Activated B cell treated with CpG ODN at 0.5 μM for 24 hours (primary cell): ENCODE data around the gene LCE5A. TPM values are rescaled to one million over a fixed set of nuclear protein-coding genes. Genes with fewer than 3 reads are reported as not detected.

ENCODE experiments used
- ATAC-seq: fragments of 200-7000 bp; cut with Tn5 transposase; one replicate; pipeline ENCODE4 v1.10.0; 2021; ENCODE audit warnings: low read depth, mild to moderate bottlenecking, moderate library complexity
- CTCF ChIA-PET: fragments of 350-600 bp; sonication (Branson Sonifier 250); formaldehyde crosslinking; loops from one replicate; lab custom pipeline; 2021; ENCODE audit warnings: antibody characterized with exemption; lab: Charles Lee
- POLR2A ChIA-PET: fragments of 350-600 bp; sonication (Branson Sonifier 250); formaldehyde crosslinking; loops from one replicate; lab custom pipeline; 2021; ENCODE audit warnings: antibody characterized with exemption; lab: Charles Lee
- DNase-seq: peaks from one replicate; pipeline ENCODE4 v3.0.0; 2022
- H3K27ac Mint-ChIP-seq: one replicate; pipeline ENCODE4 v1.8.0; 2020; ENCODE audit warnings: mixed read lengths
- H3K27me3 Mint-ChIP-seq: one replicate; pipeline ENCODE4 v1.8.0; 2021; ENCODE audit warnings: mixed read lengths
- H3K36me3 Mint-ChIP-seq: one replicate; pipeline ENCODE4 v1.8.0; 2021; ENCODE audit warnings: low read depth, mixed read lengths
- H3K4me1 Mint-ChIP-seq: one replicate; pipeline ENCODE4 v1.8.0; 2021; ENCODE audit warnings: mixed read lengths
- H3K4me3 Mint-ChIP-seq: one replicate; pipeline ENCODE4 v1.8.0; 2020; ENCODE audit warnings: mild to moderate bottlenecking, mixed read lengths
- H3K9me3 Mint-ChIP-seq: one replicate; pipeline ENCODE4 v1.8.0; 2020; ENCODE audit warnings: mixed read lengths
- CTCF ChIP-seq: fragments of 200-600 bp; IDR thresholded peaks from one replicate; pipeline ENCODE4 v1.8.0; 2022; ENCODE audit warnings: antibody characterized with exemption, mild to moderate bottlenecking
- intact Hi-C: fragments of 100-400 bp; cut with micrococcal nuclease; formaldehyde crosslinking; loops from one replicate; pipeline ENCODE4 v1.15.1; 2024
- total RNA-seq: library from RNA; stranded (reverse); gene quantifications from 2 replicates; pipeline ENCODE4 v1.2.3, GENCODE V29; 2022

Gene LCE5A
- total RNA-seq, 1 donor from 2014 or later: not detected

DNA sequence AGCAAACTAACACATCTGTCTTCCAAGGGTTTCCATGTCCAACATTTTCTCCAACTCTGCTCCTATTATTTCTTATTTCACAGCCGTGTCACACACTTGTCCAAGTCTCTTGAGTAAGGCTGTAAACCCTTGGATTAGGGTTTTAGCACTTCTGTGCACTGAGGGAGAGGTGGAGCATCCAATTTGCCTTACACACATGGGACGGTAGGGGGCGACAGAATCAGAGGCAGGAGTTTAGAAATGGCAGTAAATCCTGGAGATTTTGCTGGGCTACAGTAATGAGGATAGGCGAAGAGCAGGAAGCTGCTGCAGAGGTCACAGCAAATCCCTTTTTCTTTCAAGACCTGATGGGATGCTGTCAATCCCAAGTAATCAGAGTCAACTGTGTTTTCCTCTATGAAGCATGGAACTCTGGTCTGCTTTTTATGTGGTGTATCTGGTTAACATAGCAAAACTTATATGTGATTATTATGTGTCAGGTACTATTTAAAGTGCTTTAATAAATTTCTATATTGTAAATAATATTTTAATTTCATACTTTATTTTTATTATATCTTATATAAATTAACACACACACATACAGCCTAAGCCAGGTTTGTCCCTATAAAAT lies 15.4 kb upstream of the LCE5A start:
- DNase-seq (no peak), ATAC-seq (no peak)
- Mint-ChIP-seq H3K4me1 (no peaks in the 10 kb centered on the region), H3K27ac (no peak overlapping the region), H3K36me3 (no peaks in the 10 kb centered on the region), H3K27me3 (peaks cover 7% of the 10 kb centered on the region), H3K9me3 (no peaks in the 10 kb centered on the region), H3K4me3 (no peak overlapping the region)
- no peak for TF ChIP-seq CTCF
- POLR2A ChIA-PET: no interaction called here
- CTCF ChIA-PET: no interaction called here
- intact Hi-C loops: no loop called here

- no peak overlapping the region for H3K27ac Mint-ChIP-seq
- POLR2A ChIA-PET: no interaction called here
- ATAC-seq: no peak
- no peaks in the 10 kb centered on the region for H3K36me3 Mint-ChIP-seq
- intact Hi-C loops: no loop called here
- no peaks in the 10 kb centered on the region for H3K4me1 Mint-ChIP-seq
- H3K9me3 Mint-ChIP-seq: no peaks in the 10 kb centered on the region
- H3K27me3 Mint-ChIP-seq: peaks cover 11% of the 10 kb centered on the region
- DNase-seq: no peak
- TF ChIP-seq CTCF: no peak
- H3K4me3 Mint-ChIP-seq: no peak overlapping the region
- CTCF ChIA-PET: no interaction called here
These were observed 13.3 kb upstream of the LCE5A start for GRCh38 chr1:152497273-152497672.

DNA sequence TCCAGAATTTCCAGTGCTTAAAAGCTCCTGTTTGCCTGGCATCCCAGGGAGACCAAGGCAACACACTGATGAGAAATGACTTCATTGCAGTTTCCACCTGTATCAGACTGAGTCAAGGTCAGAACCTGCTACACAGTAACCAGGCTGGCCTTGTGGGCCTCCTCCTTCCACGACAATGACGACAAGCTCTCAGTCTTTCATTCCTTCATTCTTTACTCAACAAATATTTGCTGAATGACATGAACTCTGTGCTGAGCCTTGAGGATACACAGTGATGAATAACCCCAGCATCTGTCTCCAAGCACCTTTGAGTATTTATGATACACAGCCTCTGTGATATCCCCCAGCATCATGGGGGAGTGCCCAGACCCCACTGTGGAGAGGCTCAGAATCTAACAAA lies 8.9 kb upstream of the LCE5A start:
- Mint-ChIP-seq H3K4me1 (no peaks in the 10 kb centered on the region), H3K36me3 (no peaks in the 10 kb centered on the region)
- ATAC-seq: no peak

DNA sequence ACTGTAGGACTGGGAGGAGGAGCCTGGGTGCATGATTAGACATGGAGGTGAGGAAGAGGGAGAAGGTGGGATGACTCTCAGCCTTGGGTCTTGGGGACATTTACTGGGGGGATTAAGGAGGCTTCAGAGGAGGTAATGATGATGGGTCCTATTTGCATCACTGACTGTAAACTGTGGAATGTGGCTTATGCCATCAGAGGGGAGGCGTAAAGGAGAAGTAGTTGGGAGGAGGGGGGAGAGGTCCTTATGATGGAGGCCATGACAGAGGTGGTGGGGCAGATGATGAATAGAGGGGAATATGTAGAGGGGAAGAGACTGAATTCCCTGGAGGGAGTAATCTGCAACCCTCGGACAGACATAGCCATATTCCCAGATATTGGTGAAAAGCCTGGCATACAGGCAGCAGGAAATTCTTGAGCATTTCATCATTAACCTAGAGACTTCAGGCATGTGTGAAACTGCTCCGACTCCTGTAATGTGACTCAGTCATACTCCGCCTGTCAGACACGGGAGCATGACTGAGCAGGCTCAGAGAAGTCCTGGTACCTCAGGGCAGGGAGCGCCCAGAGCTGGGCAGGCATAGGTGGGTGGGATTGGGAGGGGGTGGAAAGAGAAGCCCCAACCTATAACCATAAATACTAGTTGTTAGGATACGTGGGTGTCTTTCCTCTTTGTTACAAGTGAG lies 8.0 kb upstream of the LCE5A start:
- Mint-ChIP-seq H3K27ac (no peak overlapping the region), H3K27me3 (peaks cover 11% of the 10 kb centered on the region), H3K4me1 (no peaks in the 10 kb centered on the region), H3K4me3 (no peak overlapping the region), H3K9me3 (no peaks in the 10 kb centered on the region), H3K36me3 (no peaks in the 10 kb centered on the region)
- intact Hi-C loops: no loop called here
- TF ChIP-seq CTCF: no peak
- DNase-seq: no peak
- CTCF ChIA-PET: no interaction called here
- ATAC-seq: no peak
- POLR2A ChIA-PET: no interaction called here

More for the DNA sequence above, 8.9 kb upstream of the LCE5A start:
- H3K27ac Mint-ChIP-seq: no peak overlapping the region
- no peak for DNase-seq
- POLR2A ChIA-PET: no interaction called here
- CTCF ChIA-PET: no interaction called here
- intact Hi-C loops: no loop called here
- no peak for TF ChIP-seq CTCF
- no peak overlapping the region for H3K4me3 Mint-ChIP-seq
- peaks cover 10% of the 10 kb centered on the region for H3K27me3 Mint-ChIP-seq
- no peaks in the 10 kb centered on the region for H3K9me3 Mint-ChIP-seq

GRCh38 chr1:152505083-152505482 lies 5.5 kb upstream of the LCE5A start:
- ATAC-seq: no peak
- Mint-ChIP-seq H3K9me3 (no peaks in the 10 kb centered on the region), H3K4me1 (no peaks in the 10 kb centered on the region), H3K4me3 (no peak overlapping the region), H3K27ac (no peak overlapping the region), H3K36me3 (no peaks in the 10 kb centered on the region), H3K27me3 (peaks cover 19% of the 10 kb centered on the region)
- intact Hi-C loops: no loop called here
- DNase-seq: no peak
- CTCF ChIA-PET: no interaction called here
- POLR2A ChIA-PET: no interaction called here
- no peak for TF ChIP-seq CTCF
